Hindlimb muscle (tissue), 1 donor: ENCODE measurements around the gene SEMA3E. TPM values are rescaled to one million over a fixed set of nuclear protein-coding genes. Genes with fewer than 3 reads are reported as not detected.
"Not testable (repeated sequence)": the region's sequence is repeated elsewhere in the genome, so short reads cannot be mapped to it uniquely, and the experiment has no call there.

ENCODE experiments used
- DNase-seq: peaks from one replicate; pipeline ENCODE4 v3.0.0-alpha.2; 2013
- polyA plus RNA-seq: library from polyadenylated mRNA; unstranded; fragments of 120-200 nt; gene quantifications from one replicate; pipeline ENCODE4 v1.2.1, GENCODE V29; 2013; ENCODE audit not compliant: insufficient read length

SEMA3E gene
- polyA plus RNA-seq: 3.7 TPM

- DNase-seq: peak; percentile 29
Measured at GRCh38 chr7:83648464-83649241, at the start of gene SEMA3E. TSS of gene SEMA3E (minus strand) at chr7:83649139.

- DNase-seq: no peak
Measured at GRCh38 chr7:83697804-83698530, 49.0 kb upstream of the SEMA3E start.

- no peak for DNase-seq
Measured at GRCh38 chr7:83696101-83696500, 47.2 kb upstream of the SEMA3E start.

GRCh38 chr7:83695128-83695960 lies 46.4 kb upstream of the SEMA3E start:
- no peak for DNase-seq

GRCh38 chr7:83693256-83693655 lies 44.3 kb upstream of the SEMA3E start:
- no peak for DNase-seq

GRCh38 chr7:83691095-83691494 lies 42.2 kb upstream of the SEMA3E start:
- DNase-seq: no peak

GRCh38 chr7:83689855-83690254 lies 40.9 kb upstream of the SEMA3E start:
- no peak for DNase-seq

GRCh38 chr7:83686416-83686815 lies 37.5 kb upstream of the SEMA3E start:
- DNase-seq: no peak

- DNase-seq: no peak
Measured at GRCh38 chr7:83684928-83685327, 36.0 kb upstream of the SEMA3E start.

GRCh38 chr7:83681200-83681778 lies 32.4 kb upstream of the SEMA3E start:
- DNase-seq: no peak

GRCh38 chr7:83677180-83677866 lies 28.4 kb upstream of the SEMA3E start:
- DNase-seq: no peak

- not testable (repeated sequence) for DNase-seq
Measured at GRCh38 chr7:83673291-83673690, 24.4 kb upstream of the SEMA3E start.

GRCh38 chr7:83672157-83672556 lies 23.2 kb upstream of the SEMA3E start:
- DNase-seq: no peak

GRCh38 chr7:83663131-83663530 lies 14.2 kb upstream of the SEMA3E start:
- DNase-seq: no peak

GRCh38 chr7:83658126-83658525 lies 9.2 kb upstream of the SEMA3E start:
- DNase-seq: no peak

- no peak for DNase-seq
Measured at GRCh38 chr7:83655951-83656556, 7.1 kb upstream of the SEMA3E start.

- no peak for DNase-seq
Measured at GRCh38 chr7:83652481-83652880, 3.5 kb upstream of the SEMA3E start.

GRCh38 chr7:83649701-83650100 lies 762 bp upstream of the SEMA3E start:
- DNase-seq: no peak

- no peak for DNase-seq
Measured at GRCh38 chr7:83646027-83646426, 2.9 kb downstream of the SEMA3E start.

GRCh38 chr7:83643739-83644138 lies 5.2 kb downstream of the SEMA3E start:
- DNase-seq: no peak

GRCh38 chr7:83643012-83643411 lies 5.9 kb downstream of the SEMA3E start:
- DNase-seq: no peak
